22Rv1 (cell line): Measurements from ENCODE around the gene ATP10A.

ENCODE experiments used
- ZFX ChIP-seq: fragments of 450-650 bp; IDR thresholded peaks from 2 replicates; pipeline ENCODE4 v1.6.1; 2017; ENCODE audit warnings: antibody characterized with exemption, borderline replicate concordance
- TF ChIP-seq, protein P1 (sequence below): fragments of 450-650 bp; IDR thresholded peaks from 2 replicates; pipeline ENCODE4 v1.5.1; 2017; ENCODE audit warnings: mild to moderate bottlenecking

DNA sequence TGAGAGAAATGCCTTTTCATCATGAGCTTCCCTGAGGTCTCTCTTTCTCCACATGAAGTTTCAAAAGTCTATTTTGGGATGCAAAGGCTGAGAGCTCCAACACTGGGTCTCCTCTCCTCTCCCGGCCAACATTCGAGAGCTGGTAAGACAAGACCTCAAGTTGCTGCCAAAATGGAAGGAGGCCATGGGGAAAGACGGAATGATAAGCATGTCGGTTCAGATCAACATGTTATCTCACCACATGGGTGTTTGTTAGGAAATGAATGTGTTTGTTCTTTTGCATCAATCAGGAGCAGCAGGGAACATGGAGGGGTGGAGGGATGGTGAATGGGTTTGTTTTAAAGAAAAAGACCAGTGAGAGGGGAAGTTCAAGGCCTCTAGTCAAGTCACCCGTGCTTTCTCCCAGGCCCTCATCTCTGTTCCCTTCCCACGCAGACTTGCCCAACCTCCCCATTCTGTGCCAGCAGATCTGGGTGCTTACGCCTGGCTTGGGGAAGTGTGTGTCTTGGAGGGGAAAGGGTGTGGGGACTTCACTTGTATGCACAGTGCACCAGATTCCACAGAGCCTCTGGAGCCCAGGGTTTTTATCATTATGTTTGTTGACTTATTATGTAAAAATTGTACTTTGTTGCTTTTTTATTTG, 23.5 kb upstream of the ATP10A start:
- TF ChIP-seq, protein P1, sequence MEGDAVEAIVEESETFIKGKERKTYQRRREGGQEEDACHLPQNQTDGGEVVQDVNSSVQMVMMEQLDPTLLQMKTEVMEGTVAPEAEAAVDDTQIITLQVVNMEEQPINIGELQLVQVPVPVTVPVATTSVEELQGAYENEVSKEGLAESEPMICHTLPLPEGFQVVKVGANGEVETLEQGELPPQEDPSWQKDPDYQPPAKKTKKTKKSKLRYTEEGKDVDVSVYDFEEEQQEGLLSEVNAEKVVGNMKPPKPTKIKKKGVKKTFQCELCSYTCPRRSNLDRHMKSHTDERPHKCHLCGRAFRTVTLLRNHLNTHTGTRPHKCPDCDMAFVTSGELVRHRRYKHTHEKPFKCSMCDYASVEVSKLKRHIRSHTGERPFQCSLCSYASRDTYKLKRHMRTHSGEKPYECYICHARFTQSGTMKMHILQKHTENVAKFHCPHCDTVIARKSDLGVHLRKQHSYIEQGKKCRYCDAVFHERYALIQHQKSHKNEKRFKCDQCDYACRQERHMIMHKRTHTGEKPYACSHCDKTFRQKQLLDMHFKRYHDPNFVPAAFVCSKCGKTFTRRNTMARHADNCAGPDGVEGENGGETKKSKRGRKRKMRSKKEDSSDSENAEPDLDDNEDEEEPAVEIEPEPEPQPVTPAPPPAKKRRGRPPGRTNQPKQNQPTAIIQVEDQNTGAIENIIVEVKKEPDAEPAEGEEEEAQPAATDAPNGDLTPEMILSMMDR, result no peak
- TF ChIP-seq ZFX, result no peak
